Measurements from ENCODE around the gene EPS8L3. TPM values are rescaled to one million over a fixed set of nuclear protein-coding genes. Genes with fewer than 3 reads are reported as not detected.

The EPS8L3 gene
- total RNA-seq, 1 donor from 2014 or later: not detected

DNA sequence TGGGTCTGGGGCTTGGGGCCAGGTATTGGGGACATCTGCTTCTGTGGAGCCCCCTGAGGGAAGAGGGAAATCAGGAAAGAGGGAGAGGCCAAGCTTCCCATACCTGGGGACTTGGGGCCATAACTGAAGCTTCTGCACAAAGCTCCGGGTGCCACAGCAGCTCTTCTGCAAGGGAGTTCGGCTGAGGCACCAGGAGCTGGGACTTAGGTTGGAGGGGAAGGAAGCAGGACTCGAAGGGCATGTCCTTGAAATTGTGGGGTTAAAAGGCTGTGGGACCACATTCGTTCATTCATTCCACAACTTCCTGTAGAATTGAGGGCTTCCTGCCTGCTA is 1.7 kb upstream of the EPS8L3 start:
- Mint-ChIP-seq H3K36me3 (no peaks in the 10 kb centered on the region), H3K27me3 (ENCODE audit: insufficient read depth, low read depth) (peaks cover 7% of the 10 kb centered on the region), H3K4me3 (no peak overlapping the region), H3K4me1 (peaks cover 9% of the 10 kb centered on the region), H3K9me3 (peaks cover 2% of the 10 kb centered on the region), H3K27ac (no peak overlapping the region)
- Histone ChIP-seq H3K9ac (no peak overlapping the region), H3K36me3 (no peaks in the 10 kb centered on the region), H3F3A (ENCODE audit: low read depth) (no peaks in the 10 kb centered on the region), H4K20me1 (ENCODE audit: low read depth) (no peaks in the 10 kb centered on the region), H3K4me3 (no peak overlapping the region), H3K4me2 (no peak overlapping the region), H3K27ac (no peak overlapping the region), H3K27me3 (no peaks in the 10 kb centered on the region), H3K9me3 (ENCODE audit: low read depth) (no peaks in the 10 kb centered on the region), H3K4me1 (peaks cover under 1% of the 10 kb centered on the region), H2AFZ (replicated peaks) (no peak overlapping the region), H3K79me2 (ENCODE audit: low read depth) (no peaks in the 10 kb centered on the region)
- TF ChIP-seq EZH2phosphoT487 (IDR thresholded peaks at IDR 0.05) (no peak), EZH2 (IDR thresholded peaks at IDR 0.05) (no peak)
- TF ChIP-seq, protein P1, sequence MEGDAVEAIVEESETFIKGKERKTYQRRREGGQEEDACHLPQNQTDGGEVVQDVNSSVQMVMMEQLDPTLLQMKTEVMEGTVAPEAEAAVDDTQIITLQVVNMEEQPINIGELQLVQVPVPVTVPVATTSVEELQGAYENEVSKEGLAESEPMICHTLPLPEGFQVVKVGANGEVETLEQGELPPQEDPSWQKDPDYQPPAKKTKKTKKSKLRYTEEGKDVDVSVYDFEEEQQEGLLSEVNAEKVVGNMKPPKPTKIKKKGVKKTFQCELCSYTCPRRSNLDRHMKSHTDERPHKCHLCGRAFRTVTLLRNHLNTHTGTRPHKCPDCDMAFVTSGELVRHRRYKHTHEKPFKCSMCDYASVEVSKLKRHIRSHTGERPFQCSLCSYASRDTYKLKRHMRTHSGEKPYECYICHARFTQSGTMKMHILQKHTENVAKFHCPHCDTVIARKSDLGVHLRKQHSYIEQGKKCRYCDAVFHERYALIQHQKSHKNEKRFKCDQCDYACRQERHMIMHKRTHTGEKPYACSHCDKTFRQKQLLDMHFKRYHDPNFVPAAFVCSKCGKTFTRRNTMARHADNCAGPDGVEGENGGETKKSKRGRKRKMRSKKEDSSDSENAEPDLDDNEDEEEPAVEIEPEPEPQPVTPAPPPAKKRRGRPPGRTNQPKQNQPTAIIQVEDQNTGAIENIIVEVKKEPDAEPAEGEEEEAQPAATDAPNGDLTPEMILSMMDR (IDR thresholded peaks at IDR 0.05): no peak
- DNase-seq (ENCODE audit: low spot score): no peak

DNA sequence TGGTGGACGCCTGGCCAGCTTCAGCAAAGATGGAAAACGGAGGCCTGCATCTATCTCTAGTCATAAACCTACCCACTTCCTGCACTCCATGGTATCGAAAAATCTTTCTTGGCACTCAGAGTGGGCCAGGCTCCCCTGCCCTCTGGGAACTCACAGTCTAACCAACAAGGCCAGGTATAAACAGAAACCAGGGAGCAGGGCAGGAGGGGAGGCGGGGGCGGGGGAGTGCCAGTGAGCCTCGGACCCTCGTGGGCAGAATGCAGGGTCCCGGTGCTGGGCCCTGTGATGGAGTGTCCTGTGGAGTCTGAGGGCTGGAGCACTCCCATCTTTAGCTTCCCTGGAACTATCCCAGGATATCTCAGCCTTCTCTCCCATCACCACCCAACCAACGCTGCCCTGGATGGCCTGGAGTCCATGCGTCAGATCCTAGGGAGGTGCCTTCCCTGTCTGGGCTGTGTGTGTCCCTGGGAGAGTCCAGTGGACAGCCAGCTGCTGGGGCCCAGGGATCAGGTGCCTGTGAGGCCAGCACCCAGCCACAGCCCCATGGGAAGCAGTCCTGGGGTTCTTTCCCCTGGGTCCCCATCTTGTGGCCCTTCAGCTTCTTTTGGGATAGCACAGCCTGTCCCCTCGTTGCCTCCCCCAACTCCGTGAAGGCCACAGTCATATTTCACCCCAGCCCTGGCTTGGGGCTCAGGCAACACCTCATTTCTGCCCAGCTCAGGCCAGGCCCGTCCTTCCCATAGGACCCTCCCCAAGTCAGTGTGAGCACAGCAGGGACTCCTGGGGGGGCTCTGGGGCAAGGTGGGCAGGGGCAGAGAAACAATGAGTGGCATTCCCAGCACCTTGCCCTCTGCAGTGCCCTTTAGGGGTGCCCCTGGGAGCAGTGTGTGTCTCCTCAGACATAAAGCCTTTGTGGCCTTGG is 1.1 kb upstream of the EPS8L3 start:
- no peak for DNase-seq (ENCODE audit: low spot score)

DNA sequence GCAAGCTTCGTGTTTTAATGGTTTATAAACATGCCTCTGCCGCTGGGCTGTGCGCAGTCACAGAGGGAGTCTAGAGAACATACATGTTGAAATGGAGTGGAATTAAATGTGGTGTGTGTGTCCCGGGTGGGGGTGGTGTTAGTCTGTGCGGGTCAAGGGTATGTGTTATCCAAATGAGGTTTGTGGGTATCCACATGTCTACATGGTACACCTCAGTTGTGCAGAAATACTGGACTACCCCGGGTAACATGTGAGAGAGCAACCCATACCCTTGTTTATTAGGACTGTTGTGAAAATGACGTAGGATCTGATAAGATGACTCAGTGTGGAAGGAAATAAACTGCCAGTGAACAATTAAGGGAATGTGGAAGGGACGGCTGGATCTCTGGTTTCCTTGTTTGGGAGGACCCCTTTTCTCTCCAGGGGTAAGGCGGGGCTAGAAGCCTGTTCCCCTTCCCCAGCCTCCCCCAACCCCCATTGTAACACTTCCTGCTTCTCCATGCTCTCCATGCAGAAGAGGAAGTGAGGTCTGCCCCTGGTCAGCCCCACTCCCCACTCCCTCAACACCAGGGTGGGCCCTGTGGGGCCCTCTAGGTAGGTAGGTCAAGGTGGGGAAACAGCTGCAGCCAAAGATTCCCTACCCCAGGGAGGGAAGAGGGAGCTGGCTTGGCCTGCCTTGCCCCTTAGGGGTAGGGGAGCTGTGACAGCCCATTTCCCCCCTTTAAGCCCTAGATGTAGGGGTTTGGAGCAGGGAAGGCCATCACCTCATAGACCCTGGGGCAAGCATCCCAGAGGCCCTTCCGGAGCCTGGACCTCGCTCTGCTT is 690 bp downstream of the EPS8L3 start:
- TF ChIP-seq, protein P1 (IDR thresholded peaks at IDR 0.05): no peak
- no peak for TF ChIP-seq EZH2 (IDR thresholded peaks at IDR 0.05)
- no peak for TF ChIP-seq EZH2phosphoT487 (IDR thresholded peaks at IDR 0.05)
- Histone ChIP-seq H3K4me2 (no peak overlapping the region), H4K20me1 (ENCODE audit: low read depth) (no peaks in the 10 kb centered on the region), H3K36me3 (no peaks in the 10 kb centered on the region), H3K9me3 (ENCODE audit: low read depth) (no peaks in the 10 kb centered on the region), H3K4me1 (no peaks in the 10 kb centered on the region), H2AFZ (replicated peaks) (no peak overlapping the region), H3K9ac (no peak overlapping the region), H3K27ac (no peak overlapping the region), H3K79me2 (ENCODE audit: low read depth) (no peaks in the 10 kb centered on the region), H3K4me3 (no peak overlapping the region), H3K27me3 (no peaks in the 10 kb centered on the region), H3F3A (ENCODE audit: low read depth) (no peaks in the 10 kb centered on the region)
- H3K27ac Mint-ChIP-seq: peak overlapping the region; percentile 64
- H3K4me1 Mint-ChIP-seq: peaks cover 9% of the 10 kb centered on the region
- H3K9me3 Mint-ChIP-seq: peaks cover 2% of the 10 kb centered on the region
- H3K4me3 Mint-ChIP-seq: no peak overlapping the region
- H3K36me3 Mint-ChIP-seq: no peaks in the 10 kb centered on the region
- peaks cover 10% of the 10 kb centered on the region for H3K27me3 Mint-ChIP-seq (ENCODE audit: insufficient read depth, low read depth)
- no peak for DNase-seq (ENCODE audit: low spot score)

More for the DNA sequence above, 1.1 kb upstream of the EPS8L3 start:
- no peak overlapping the region for H3K4me2 ChIP-seq
- H3K4me1 ChIP-seq: no peaks in the 10 kb centered on the region
- peaks cover 9% of the 10 kb centered on the region for H3K4me1 Mint-ChIP-seq
- no peaks in the 10 kb centered on the region for H3K36me3 ChIP-seq
- H2AFZ ChIP-seq (replicated peaks): no peak overlapping the region
- TF ChIP-seq EZH2 (IDR thresholded peaks at IDR 0.05) (no peak), EZH2phosphoT487 (IDR thresholded peaks at IDR 0.05) (no peak)
- TF ChIP-seq, protein P1 (IDR thresholded peaks at IDR 0.05): no peak
- no peaks in the 10 kb centered on the region for H3K36me3 Mint-ChIP-seq
- no peaks in the 10 kb centered on the region for H3K9me3 ChIP-seq (ENCODE audit: low read depth)
- H3K79me2 ChIP-seq (ENCODE audit: low read depth): no peaks in the 10 kb centered on the region
- peaks cover 8% of the 10 kb centered on the region for H3K27me3 Mint-ChIP-seq (ENCODE audit: insufficient read depth, low read depth)
- no peak overlapping the region for H3K4me3 ChIP-seq
- no peaks in the 10 kb centered on the region for H4K20me1 ChIP-seq (ENCODE audit: low read depth)
- peak overlapping the region; percentile 44 for H3K27ac Mint-ChIP-seq
- no peak overlapping the region for H3K27ac ChIP-seq
- H3K9ac ChIP-seq: no peak overlapping the region
- no peaks in the 10 kb centered on the region for H3K27me3 ChIP-seq
- H3F3A ChIP-seq (ENCODE audit: low read depth): no peaks in the 10 kb centered on the region
- peaks cover 2% of the 10 kb centered on the region for H3K9me3 Mint-ChIP-seq
- no peak overlapping the region for H3K4me3 Mint-ChIP-seq
